GM23338 (cell line): ENCODE data around the gene TRIOBP. TPM values are rescaled to one million over a fixed set of nuclear protein-coding genes. Genes with fewer than 3 reads are reported as not detected.

ENCODE experiments used
- ATAC-seq: fragments of 200-7000 bp; cut with Tn5 transposase; 3 replicates; pipeline ENCODE4 v1.9.1; 2020
- DNase-seq: peaks from one replicate; pipeline ENCODE4 v3.0.0-alpha.2; 2015; ENCODE audit warnings: low spot score
- H2AFZ ChIP-seq: fragments of 200-600 bp; sonication (generic); 2 replicates; pipeline ENCODE4 v1.8.0; 2016; ENCODE audit warnings: antibody characterized with exemption, mild to moderate bottlenecking, moderate library complexity
- H3F3A ChIP-seq: fragments of 200-600 bp; sonication (generic); replicated peaks from 2 replicates; pipeline ENCODE4 v1.8.0; 2017; ENCODE audit warnings: antibody characterized with exemption, mixed run types, low read depth
- H3K27ac ChIP-seq: fragments of 200-600 bp; sonication (generic); 2 replicates; pipeline ENCODE4 v1.6.1; 2016; ENCODE audit warnings: low read depth
- H3K27me3 ChIP-seq: fragments of 200-600 bp; sonication (generic); 2 replicates; pipeline ENCODE4 v1.8.0; 2016; ENCODE audit warnings: mild to moderate bottlenecking, mixed run types, moderate library complexity; ENCODE audit not compliant: insufficient read depth
- H3K36me3 ChIP-seq: fragments of 200-600 bp; sonication (generic); 2 replicates; pipeline ENCODE4 v1.8.0; 2016; ENCODE audit warnings: mild to moderate bottlenecking; ENCODE audit not compliant: insufficient read depth
- H3K4me1 ChIP-seq: fragments of 200-600 bp; sonication (generic); 2 replicates; pipeline ENCODE4 v1.8.0; 2016; ENCODE audit warnings: mild to moderate bottlenecking, moderate library complexity; ENCODE audit not compliant: insufficient read depth
- H3K4me2 ChIP-seq: fragments of 200-600 bp; sonication (generic); 2 replicates; pipeline ENCODE4 v1.7.1; 2017; ENCODE audit warnings: mixed run types
- H3K4me3 ChIP-seq: fragments of 200-600 bp; sonication (generic); 2 replicates; pipeline ENCODE4 v1.6.1; 2016; ENCODE audit warnings: mixed run types
- H3K79me2 ChIP-seq: fragments of 200-600 bp; sonication (generic); replicated peaks from 2 replicates; pipeline ENCODE4 v1.8.0; 2017; ENCODE audit warnings: mild to moderate bottlenecking; ENCODE audit not compliant: insufficient read depth
- H3K9me2 ChIP-seq: fragments of 200-600 bp; sonication (generic); 2 replicates; pipeline ENCODE4 v1.8.0; 2017; ENCODE audit not compliant: insufficient read depth
- H4K20me1 ChIP-seq: fragments of 200-600 bp; sonication (generic); replicated peaks from 2 replicates; pipeline ENCODE4 v1.8.0; 2017; ENCODE audit warnings: mild to moderate bottlenecking; ENCODE audit not compliant: insufficient read depth
- H3K27ac Mint-ChIP-seq: 2 replicates; pipeline ENCODE4 v1.8.0; 2020; ENCODE audit warnings: inconsistent platforms, mild to moderate bottlenecking, moderate library complexity, mixed read lengths
- H3K27me3 Mint-ChIP-seq: 3 replicates; pipeline ENCODE4 v1.8.0; 2022; ENCODE audit warnings: low read depth, mild to moderate bottlenecking, moderate library complexity, mixed read lengths, inconsistent platforms; ENCODE audit not compliant: insufficient read depth, poor library complexity
- H3K36me3 Mint-ChIP-seq: 3 replicates; pipeline ENCODE4 v1.8.0; 2021; ENCODE audit warnings: low read depth, mild to moderate bottlenecking, inconsistent platforms, moderate library complexity, mixed read lengths
- H3K4me1 Mint-ChIP-seq: 3 replicates; pipeline ENCODE4 v1.8.0; 2020; ENCODE audit warnings: mild to moderate bottlenecking, inconsistent platforms, mixed read lengths
- H3K4me3 Mint-ChIP-seq: 3 replicates; pipeline ENCODE4 v1.8.0; 2021; ENCODE audit warnings: moderate library complexity, mild to moderate bottlenecking, inconsistent platforms, mixed read lengths
- H3K9me3 Mint-ChIP-seq: 3 replicates; pipeline ENCODE4 v1.8.0; 2020; ENCODE audit warnings: moderate library complexity, mild to moderate bottlenecking, inconsistent platforms, mixed read lengths
- CREB1 ChIP-seq: fragments of 250-450 bp; sonication (Bioruptor Pico); IDR thresholded peaks from 2 replicates; pipeline ENCODE4 v1.5.0; 2020; ENCODE audit warnings: low read depth, mild to moderate bottlenecking, moderate library complexity
- CTCF ChIP-seq, 2 experiments: fragments of 200-600 bp in 1 of 2; sonication (generic) in 1 of 2; conservative IDR thresholded peaks; 2 replicates each; pipeline versions ENCODE4 v1.5.1 to v1.6.1; 2016 to 2017; ENCODE audit warnings: antibody characterized with exemption in 2 of 2, low read depth in 2 of 2, mild to moderate bottlenecking in 2 of 2, moderate library complexity in 1 of 2
- ETS1 ChIP-seq: IDR thresholded peaks from 2 replicates; pipeline ENCODE4 v1.6.1; 2016; ENCODE audit warnings: antibody characterized with exemption
- NANOG ChIP-seq: IDR thresholded peaks from 2 replicates; pipeline ENCODE4 v1.6.1; 2016; ENCODE audit warnings: antibody characterized with exemption, borderline replicate concordance
- POLR2AphosphoS5 ChIP-seq: IDR thresholded peaks from 2 replicates; pipeline ENCODE4 v1.6.1; 2016; ENCODE audit warnings: antibody characterized with exemption, low read depth
- REST ChIP-seq: IDR thresholded peaks from one replicate; pipeline ENCODE4 v1.6.1; 2018; ENCODE audit warnings: antibody characterized with exemption; ENCODE audit not compliant: unreplicated experiment
- ZNF331 ChIP-seq: fragments of 250-450 bp; sonication (Bioruptor Pico); IDR thresholded peaks from 2 replicates; pipeline ENCODE4 v1.5.0; 2020; ENCODE audit warnings: low read depth, mild to moderate bottlenecking, moderate library complexity
- ZNF462 ChIP-seq: fragments of 250-450 bp; sonication (Bioruptor Pico); IDR thresholded peaks from 2 replicates; pipeline ENCODE4 v1.5.0; 2020; ENCODE audit warnings: mild to moderate bottlenecking, moderate library complexity
- polyA plus RNA-seq: library from polyadenylated mRNA; unstranded; fragments of >200 nt; fragmentation: Nextera tagmentation; extraction: Ambion mirVana; gene quantifications from 2 replicates; pipeline ENCODE4 v1.2.1, GENCODE V29; 2016
- total RNA-seq: library from RNA; depleted of rRNA; stranded (reverse); fragments of >200 nt; shearing (Covaris generic); gene quantifications from 2 replicates; pipeline ENCODE4 v1.2.3, GENCODE V29; 2014

TRIOBP gene
- total and polyA plus RNA-seq, 2 experiments from 2014 or later: 21.4 to 48.4 TPM

GRCh38 chr22:37677493-37677974 lies 19.3 kb upstream of the TRIOBP start (continued):
- TF ChIP-seq REST: no peak
- TF ChIP-seq NANOG: no peak

GRCh38 chr22:37678372-37678771 lies 18.5 kb upstream of the TRIOBP start:
- H3K27me3 Mint-ChIP-seq: peaks cover 6% of the 10 kb centered on the region
- Histone ChIP-seq H3K4me3 (no peak overlapping the region), H2AFZ (no peak overlapping the region), H3K36me3 (no peaks in the 10 kb centered on the region), H3K27me3 (no peaks in the 10 kb centered on the region), H3K4me2 (no peak overlapping the region), H4K20me1 (no peaks in the 10 kb centered on the region; the same call in 1 of the 2 replicates), H3F3A (peaks cover 19% of the 10 kb centered on the region; the same call in 1 of the 2 replicates), H3K79me2 (no peaks in the 10 kb centered on the region), H3K4me1 (peaks cover 11% of the 10 kb centered on the region; the same call in 1 of the 2 replicates), H3K9me2 (no peaks in the 10 kb centered on the region), H3K27ac (no peak overlapping the region)
- no peak overlapping the region for H3K27ac Mint-ChIP-seq
- peaks cover 17% of the 10 kb centered on the region for H3K4me1 Mint-ChIP-seq
- ATAC-seq (no peak), DNase-seq (no peak)
- no peak overlapping the region for H3K4me3 Mint-ChIP-seq
- H3K9me3 Mint-ChIP-seq: no peaks in the 10 kb centered on the region
- H3K36me3 Mint-ChIP-seq: no peaks in the 10 kb centered on the region
- TF ChIP-seq ZNF331 (CRISPR knock-in tag) (no peak), REST (no peak), ZNF462 (no peak), ETS1 (no peak), POLR2AphosphoS5 (no peak), CREB1 (CRISPR knock-in tag) (no peak), CTCF (conservative IDR thresholded peaks at IDR 0.05; ENCODE audit: low read depth in 2 of 2) (no peak)
